Measurements from ENCODE around the gene FGFR3.
A peak's percentile ranks its signal among the peaks of the same experiment; 100 is the strongest.

Gene FGFR3

GRCh38 chr4:1788254-1788973 is 4.7 kb upstream of the FGFR3 start:
- no peak for DNase-seq (ENCODE audit: low spot score)

- no peak for DNase-seq (ENCODE audit: low spot score)
Observed at GRCh38 chr4:1789552-1789951, 3.5 kb upstream of the FGFR3 start.

GRCh38 chr4:1790005-1790404 is 3.1 kb upstream of the FGFR3 start:
- DNase-seq (ENCODE audit: low spot score), result no peak

- DNase-seq (ENCODE audit: low spot score), result no peak
Observed at GRCh38 chr4:1792158-1792831, 798 bp upstream of the FGFR3 start.

GRCh38 chr4:1793496-1793840 is 375 bp downstream of the FGFR3 start:
- no peak for DNase-seq (ENCODE audit: low spot score)

GRCh38 chr4:1793940-1794808 is 1.1 kb downstream of the FGFR3 start:
- DNase-seq (ENCODE audit: low spot score), result no peak

GRCh38 chr4:1794809-1795298 is 1.8 kb downstream of the FGFR3 start:
- DNase-seq (ENCODE audit: low spot score), result no peak

GRCh38 chr4:1795299-1796195 is 2.5 kb downstream of the FGFR3 start:
- DNase-seq (ENCODE audit: low spot score), result no peak

GRCh38 chr4:1796486-1797204 is 3.6 kb downstream of the FGFR3 start:
- no peak for DNase-seq (ENCODE audit: low spot score)

- no peak for DNase-seq (ENCODE audit: low spot score)
Observed at GRCh38 chr4:1797298-1797860, 4.3 kb downstream of the FGFR3 start.

GRCh38 chr4:1797861-1798579 is 4.9 kb downstream of the FGFR3 start:
- peak; percentile 73 for DNase-seq (ENCODE audit: low spot score)

- DNase-seq (ENCODE audit: low spot score), result no peak
Observed at GRCh38 chr4:1798580-1799386, 5.7 kb downstream of the FGFR3 start.

- no peak for DNase-seq (ENCODE audit: low spot score)
Observed at GRCh38 chr4:1799387-1800375, 6.6 kb downstream of the FGFR3 start.

- DNase-seq (ENCODE audit: low spot score), result no peak
Observed at GRCh38 chr4:1800805-1801204, 7.7 kb downstream of the FGFR3 start.

GRCh38 chr4:1801286-1801958 is 8.3 kb downstream of the FGFR3 start:
- DNase-seq (ENCODE audit: low spot score), result no peak

- no peak for DNase-seq (ENCODE audit: low spot score)
Observed at GRCh38 chr4:1802151-1802715, 9.1 kb downstream of the FGFR3 start.
